Neutrophil (primary cell): ENCODE results near the gene HSD17B12.
A peak's percentile ranks its signal among the peaks of the same experiment; 100 is the strongest.

ENCODE experiments used
- H3K27ac ChIP-seq: fragments of 200-600 bp; sonication (generic); 2 replicates; pipeline ENCODE4 v1.5.1; 2016; ENCODE audit warnings: mild to moderate bottlenecking, moderate library complexity
- H3K27me3 ChIP-seq: fragments of 200-600 bp; sonication (generic); 2 replicates; pipeline ENCODE4 v1.6.0; 2016; ENCODE audit warnings: mild to moderate bottlenecking
- H3K36me3 ChIP-seq: fragments of 200-600 bp; sonication (generic); 2 replicates; pipeline ENCODE4 v1.5.1; 2017
- H3K4me1 ChIP-seq, 2 experiments: fragments of 200-600 bp in 1 of 2; sonication (generic) in 1 of 2; 1 replicate in 1 of 2; 2 replicates in 1 of 2; pipeline versions ENCODE4 v1.5.1 to v1.6.1; 2013 to 2016; ENCODE audit warnings: low read depth in 1 of 2, low read length in 1 of 2, mild to moderate bottlenecking in 1 of 2, moderate library complexity in 1 of 2; ENCODE audit not compliant: control insufficient read depth in 1 of 2, insufficient read depth in 1 of 2
- H3K4me3 ChIP-seq, 2 experiments: fragments of 200-600 bp in 1 of 2; sonication (generic) in 1 of 2; 1 replicate in 1 of 2; 2 replicates in 1 of 2; pipeline ENCODE4 v1.5.1; 2013 to 2016; ENCODE audit warnings: low read depth in 1 of 2, low read length in 1 of 2, mild to moderate bottlenecking in 1 of 2, moderate library complexity in 1 of 2
- H3K9me3 ChIP-seq: fragments of 200-600 bp; sonication (generic); 2 replicates; pipeline ENCODE4 v1.5.1; 2016
- TF ChIP-seq, protein P1 (sequence below): fragments of 200-600 bp; sonication (generic); IDR thresholded peaks from 2 replicates; pipeline ENCODE4 v1.5.1; 2016; ENCODE audit warnings: antibody characterized with exemption

Gene HSD17B12

DNA sequence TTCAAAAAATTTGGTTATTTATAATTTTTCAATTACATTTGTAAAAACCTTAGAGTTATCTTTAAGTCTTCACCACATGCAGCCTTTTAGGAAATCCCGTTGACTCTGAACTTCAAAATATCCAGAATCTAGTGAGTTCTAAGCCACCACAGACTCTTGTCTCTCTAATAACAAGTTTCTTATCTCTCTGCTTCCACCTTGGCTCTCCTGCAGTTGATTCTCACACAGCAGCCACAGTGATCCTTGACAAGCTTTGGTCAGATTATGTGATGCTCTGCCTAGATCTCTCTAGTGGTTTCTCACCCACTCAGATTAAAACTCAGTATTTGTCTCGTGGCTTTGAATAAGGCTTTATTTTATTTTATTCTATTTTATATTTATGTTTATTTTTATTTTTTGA lies 8.6 kb downstream of the HSD17B12 start:
- TF ChIP-seq, protein P1, sequence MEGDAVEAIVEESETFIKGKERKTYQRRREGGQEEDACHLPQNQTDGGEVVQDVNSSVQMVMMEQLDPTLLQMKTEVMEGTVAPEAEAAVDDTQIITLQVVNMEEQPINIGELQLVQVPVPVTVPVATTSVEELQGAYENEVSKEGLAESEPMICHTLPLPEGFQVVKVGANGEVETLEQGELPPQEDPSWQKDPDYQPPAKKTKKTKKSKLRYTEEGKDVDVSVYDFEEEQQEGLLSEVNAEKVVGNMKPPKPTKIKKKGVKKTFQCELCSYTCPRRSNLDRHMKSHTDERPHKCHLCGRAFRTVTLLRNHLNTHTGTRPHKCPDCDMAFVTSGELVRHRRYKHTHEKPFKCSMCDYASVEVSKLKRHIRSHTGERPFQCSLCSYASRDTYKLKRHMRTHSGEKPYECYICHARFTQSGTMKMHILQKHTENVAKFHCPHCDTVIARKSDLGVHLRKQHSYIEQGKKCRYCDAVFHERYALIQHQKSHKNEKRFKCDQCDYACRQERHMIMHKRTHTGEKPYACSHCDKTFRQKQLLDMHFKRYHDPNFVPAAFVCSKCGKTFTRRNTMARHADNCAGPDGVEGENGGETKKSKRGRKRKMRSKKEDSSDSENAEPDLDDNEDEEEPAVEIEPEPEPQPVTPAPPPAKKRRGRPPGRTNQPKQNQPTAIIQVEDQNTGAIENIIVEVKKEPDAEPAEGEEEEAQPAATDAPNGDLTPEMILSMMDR: no peak
- H3K36me3 ChIP-seq: no peaks in the 10 kb centered on the region
- no peaks in the 10 kb centered on the region for H3K9me3 ChIP-seq
- peaks cover 59 to 76% of the 10 kb centered on the region in 2 experiments for H3K4me1 ChIP-seq
- no peak overlapping the region for H3K4me3 ChIP-seq
- H3K27ac ChIP-seq: peak overlapping the region; percentile 76
- H3K27me3 ChIP-seq: no peaks in the 10 kb centered on the region

DNA sequence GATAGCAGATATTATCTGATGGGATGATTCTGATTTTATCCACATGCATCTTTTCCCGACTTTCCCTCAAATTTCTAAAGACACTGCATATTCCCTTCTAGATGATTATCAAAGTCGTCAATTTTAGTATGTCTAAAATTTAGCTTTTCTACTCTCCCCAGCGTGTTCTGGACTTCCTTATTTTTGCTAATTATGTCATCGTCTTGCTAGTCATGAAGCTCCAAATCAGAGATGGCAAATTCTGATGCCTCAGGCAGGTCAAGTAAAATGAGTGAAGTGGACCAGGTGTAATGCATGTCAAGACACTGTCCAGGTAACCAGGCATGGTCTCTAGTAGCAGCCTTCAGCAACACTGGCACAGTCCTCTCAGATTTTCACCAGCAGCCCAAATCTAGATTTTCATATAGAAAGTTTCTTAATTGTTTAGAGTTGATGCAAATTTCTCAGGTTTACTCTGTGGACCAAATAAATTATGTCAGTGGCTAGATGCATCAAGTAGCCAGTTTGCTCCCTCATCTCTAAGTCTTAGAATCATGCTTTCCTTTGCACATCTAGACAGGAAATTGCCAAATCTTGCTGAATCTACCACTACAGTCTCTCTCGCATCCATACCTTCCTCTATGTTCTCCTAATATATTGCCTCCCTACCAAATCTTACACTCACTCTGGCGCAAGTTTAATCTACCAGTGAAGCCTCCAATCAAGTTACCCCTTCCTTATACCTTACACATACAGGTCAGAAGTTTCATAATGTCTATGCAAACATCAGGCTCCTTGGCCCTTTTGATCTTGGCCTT lies 10.6 kb downstream of the HSD17B12 start:
- Histone ChIP-seq H3K9me3 (no peaks in the 10 kb centered on the region), H3K27ac (peak overlapping the region; percentile 82), H3K4me1 (peaks cover 51 to 59% of the 10 kb centered on the region in 2 experiments), H3K27me3 (no peaks in the 10 kb centered on the region), H3K36me3 (no peaks in the 10 kb centered on the region), H3K4me3 (peak overlapping the region; percentile 26 to 51)
- TF ChIP-seq, protein P1: no peak

DNA sequence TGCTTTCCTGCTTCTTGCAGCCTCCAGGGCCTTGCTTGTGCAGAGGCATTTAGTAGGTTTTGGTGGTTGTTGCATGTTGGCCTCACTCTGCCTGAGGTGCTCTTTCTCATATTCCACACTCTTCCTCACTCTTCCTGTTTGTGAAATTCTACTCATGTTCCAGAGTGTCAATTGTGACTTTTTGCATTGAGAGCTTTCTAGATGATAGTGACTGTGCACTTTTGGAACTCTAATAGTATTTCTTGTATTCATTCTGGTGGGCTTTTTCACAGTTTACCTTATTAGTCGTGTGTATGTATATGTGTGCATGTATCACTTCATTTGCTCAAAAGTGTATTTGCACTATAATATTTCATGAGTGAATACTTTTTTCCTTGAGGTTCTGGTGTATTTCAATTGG lies 11.3 kb downstream of the HSD17B12 start:
- H3K9me3 ChIP-seq: no peaks in the 10 kb centered on the region
- no peaks in the 10 kb centered on the region for H3K36me3 ChIP-seq
- peak overlapping the region; percentile 82 for H3K27ac ChIP-seq
- H3K4me1 ChIP-seq: peaks cover 47 to 53% of the 10 kb centered on the region in 2 experiments
- H3K27me3 ChIP-seq: no peaks in the 10 kb centered on the region
- peak overlapping the region; percentile 26 to 51 for H3K4me3 ChIP-seq
- TF ChIP-seq, protein P1: no peak

DNA sequence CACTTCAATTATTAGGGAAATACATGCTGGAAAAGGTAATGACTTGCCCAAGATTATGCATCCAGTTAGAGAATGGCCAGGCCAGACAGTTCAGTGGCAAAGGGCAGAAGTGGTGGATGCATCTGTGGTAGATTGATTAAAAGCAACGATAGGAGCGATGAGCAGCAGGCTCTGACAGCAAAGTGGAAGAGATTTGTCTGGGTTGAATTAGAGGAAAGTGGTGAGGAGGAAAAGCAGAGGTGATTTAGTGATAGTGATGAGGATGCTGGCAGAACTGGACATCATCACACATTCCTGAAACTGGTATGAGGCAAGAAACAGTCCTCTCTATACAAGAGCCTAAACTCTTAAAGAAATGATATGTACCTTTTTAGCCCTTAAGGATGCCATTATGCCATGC lies 12.5 kb downstream of the HSD17B12 start:
- peaks cover 35 to 42% of the 10 kb centered on the region in 2 experiments for H3K4me1 ChIP-seq

DNA sequence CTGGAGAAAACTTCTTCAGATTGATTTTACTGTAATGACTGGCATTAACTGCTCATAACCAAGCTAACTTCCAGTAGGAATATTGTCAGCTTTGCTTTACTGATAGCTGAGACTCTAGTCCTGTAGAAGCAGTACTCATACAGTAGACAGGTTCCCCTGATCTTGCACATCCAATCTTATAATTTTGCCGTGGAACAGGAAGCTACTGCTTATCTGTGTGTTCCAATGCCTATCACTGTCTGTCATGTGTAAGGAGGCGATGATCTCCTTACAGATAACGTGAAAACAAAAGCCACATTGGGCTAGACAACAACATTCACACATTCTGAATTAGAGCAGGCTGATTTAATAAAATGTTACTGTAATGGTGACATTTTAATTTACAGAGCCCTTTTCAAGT lies 13.2 kb downstream of the HSD17B12 start:
- H3K4me1 ChIP-seq: peaks cover 28 to 35% of the 10 kb centered on the region in 2 experiments
- H3K9me3 ChIP-seq: no peaks in the 10 kb centered on the region
- no peak overlapping the region for H3K27ac ChIP-seq
- no peaks in the 10 kb centered on the region for H3K27me3 ChIP-seq
- no peaks in the 10 kb centered on the region for H3K36me3 ChIP-seq
- TF ChIP-seq, protein P1: no peak
- H3K4me3 ChIP-seq: no peak overlapping the region

More for the DNA sequence above, 12.5 kb downstream of the HSD17B12 start:
- TF ChIP-seq, protein P1: no peak
- H3K4me3 ChIP-seq: no peak overlapping the region
- H3K27me3 ChIP-seq: no peaks in the 10 kb centered on the region
- no peaks in the 10 kb centered on the region for H3K36me3 ChIP-seq
- no peaks in the 10 kb centered on the region for H3K9me3 ChIP-seq
- peak overlapping the region; percentile 82 for H3K27ac ChIP-seq
